HepG2 (cell line): ENCODE results near the gene KCNH6. TPM values are rescaled to one million over a fixed set of nuclear protein-coding genes. Genes with fewer than 3 reads are reported as not detected.

Experiments used
- CEBPB ChIP-seq: IDR thresholded peaks from 2 replicates; pipeline ENCODE4 v1.6.1; 2011; ENCODE audit warnings: low read depth, low read length, improper control_type of control experiment, borderline replicate concordance
- GTF2F1 ChIP-seq: fragments of 150-350 bp; IDR thresholded peaks from 2 replicates; pipeline ENCODE4 v1.6.1; 2014; ENCODE audit warnings: low read length
- SRSF1 ChIP-seq: fragments of 200-400 bp; formaldehyde crosslinking; optimal IDR thresholded peaks from 2 replicates; pipeline ENCODE3; 2017; ENCODE audit warnings: mild to moderate bottlenecking, low read depth, low read length, moderate library complexity
- YY1 ChIP-seq: IDR thresholded peaks from 2 replicates; pipeline ENCODE4 v1.6.1; 2011; ENCODE audit warnings: low read length, low read depth, moderate library complexity, mild to moderate bottlenecking; ENCODE audit not compliant: insufficient read depth, insufficient replicate concordance
- ZNF326 ChIP-seq: sonication (generic); formaldehyde crosslinking; IDR thresholded peaks from 2 replicates; pipeline ENCODE4 v1.4.0; 2020; ENCODE audit warnings: missing genetic modification reagents, borderline replicate concordance
- ZNF432 ChIP-seq: sonication (generic); formaldehyde crosslinking; IDR thresholded peaks from 2 replicates; pipeline ENCODE4 v1.5.0; 2020; ENCODE audit warnings: missing genetic modification reagents, mild to moderate bottlenecking, borderline replicate concordance
- ZNF550 ChIP-seq: sonication (generic); formaldehyde crosslinking; IDR thresholded peaks from 2 replicates; pipeline ENCODE4 v1.4.0; 2020; ENCODE audit warnings: mild to moderate bottlenecking, missing genetic modification reagents, borderline replicate concordance
- ZSCAN22 ChIP-seq: sonication (generic); formaldehyde crosslinking; IDR thresholded peaks from 2 replicates; pipeline ENCODE4 v1.4.0; 2020; ENCODE audit warnings: mild to moderate bottlenecking, missing genetic modification reagents
- ZSCAN30 ChIP-seq: sonication (generic); formaldehyde crosslinking; IDR thresholded peaks from 2 replicates; pipeline ENCODE4 v1.5.0; 2020; ENCODE audit warnings: mild to moderate bottlenecking, missing genetic modification reagents
- polyA plus RNA-seq, 8 experiments: library from polyadenylated mRNA; depleted of rRNA in 3 of 8; stranded (reverse) in 7 of 8; unstranded in 1 of 8; fragments of >200 nt; fragmentation: Illumina TruSeq in 4 of 8; extraction: Trizol in 4 of 8; gene quantifications; 2 replicates each; pipeline versions ENCODE4 v1.2.1 to v1.2.3, GENCODE V29; 2011 to 2016; ENCODE audit warnings: low read depth in 4 of 8, missing spikeins in 1 of 8, mixed read lengths in 1 of 8; ENCODE audit not compliant: insufficient read depth in 1 of 8
- total RNA-seq, 5 experiments: library from RNA; depleted of rRNA; stranded (reverse); fragments of >200 nt; fragmentation: Illumina TruSeq; extraction: Trizol; gene quantifications; 2 replicates each; pipeline ENCODE4 v1.2.3, GENCODE V29; 2016; ENCODE audit warnings: low read depth in 1 of 5
- TF ChIP-seq, protein P1 (sequence below): sonication (generic); formaldehyde crosslinking; IDR thresholded peaks from 2 replicates; pipeline ENCODE4 v1.4.0; 2020; ENCODE audit warnings: missing genetic modification reagents
- TF ChIP-seq, protein P2 (sequence below): sonication (generic); formaldehyde crosslinking; IDR thresholded peaks from 2 replicates; pipeline ENCODE4 v1.4.0; 2020; ENCODE audit warnings: mild to moderate bottlenecking, missing genetic modification reagents
- TF ChIP-seq, protein P3 (sequence below): sonication (generic); formaldehyde crosslinking; IDR thresholded peaks from 2 replicates; pipeline ENCODE4 v1.8.1; 2023; ENCODE audit warnings: missing genetic modification reagents, mild to moderate bottlenecking, borderline replicate concordance
- TF ChIP-seq, protein P4 (sequence below): IDR thresholded peaks from 2 replicates; pipeline ENCODE4 v1.6.1; 2016; ENCODE audit warnings: control low read depth
- TF ChIP-seq, protein P5 (sequence below), 2 experiments: sonication (generic) in 1 of 2; formaldehyde crosslinking in 1 of 2; IDR thresholded peaks; 2 replicates each; pipeline versions ENCODE4 v1.4.0 to v1.6.1; 2016 to 2020; ENCODE audit warnings: borderline replicate concordance in 1 of 2, low read depth in 1 of 2, mild to moderate bottlenecking in 1 of 2, missing genetic modification reagents in 1 of 2

The KCNH6 gene
- total and polyA plus RNA-seq, 2 of the 13 experiments (the other 11 are each of a cell fraction or from before 2014, with no cell fraction given), result 0.05 to 0.18 TPM

DNA sequence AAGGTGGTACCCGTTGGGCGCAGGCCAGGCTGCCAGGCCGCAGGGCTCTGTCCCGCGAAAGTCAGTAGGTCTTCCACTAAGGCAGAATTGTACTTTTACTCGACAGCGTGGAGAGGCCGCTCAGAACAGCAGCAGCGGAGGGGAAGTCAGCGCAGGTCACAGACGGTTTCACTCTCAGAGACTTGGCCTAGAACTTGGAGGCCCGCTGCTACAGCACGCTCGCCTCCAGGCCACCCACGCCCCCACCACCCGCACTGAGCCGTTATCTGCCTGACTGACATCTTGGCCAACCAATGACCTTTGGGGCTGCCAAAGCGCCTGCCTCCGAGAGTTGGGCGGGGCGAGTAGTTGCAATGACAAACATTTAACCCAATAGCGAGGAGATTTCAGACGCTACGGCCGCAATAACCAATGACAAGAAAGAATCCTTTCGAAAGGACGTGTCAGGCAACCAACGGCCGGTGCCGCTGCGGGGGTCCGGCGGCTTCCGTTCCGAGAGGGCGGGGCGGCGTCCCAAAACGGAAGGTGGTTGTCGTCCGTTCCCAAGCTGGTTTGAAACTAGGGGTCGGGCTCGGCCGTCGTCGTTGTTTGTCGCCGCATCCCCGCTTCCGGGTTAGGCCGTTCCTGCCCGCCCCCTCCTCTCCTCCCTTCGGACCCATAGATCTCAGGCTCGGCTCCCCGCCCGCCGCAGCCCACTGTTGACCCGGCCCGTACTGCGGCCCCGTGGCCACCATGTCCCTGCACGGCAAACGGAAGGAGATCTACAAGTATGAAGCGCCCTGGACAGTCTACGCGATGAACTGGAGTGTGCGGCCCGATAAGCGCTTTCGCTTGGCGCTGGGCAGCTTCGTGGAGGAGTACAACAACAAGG lies 27.0 kb downstream of the KCNH6 start, which contains the start of gene DCAF7 (continued):
- TF ChIP-seq YY1, result peak; percentile 33
- TF ChIP-seq, protein P1, sequence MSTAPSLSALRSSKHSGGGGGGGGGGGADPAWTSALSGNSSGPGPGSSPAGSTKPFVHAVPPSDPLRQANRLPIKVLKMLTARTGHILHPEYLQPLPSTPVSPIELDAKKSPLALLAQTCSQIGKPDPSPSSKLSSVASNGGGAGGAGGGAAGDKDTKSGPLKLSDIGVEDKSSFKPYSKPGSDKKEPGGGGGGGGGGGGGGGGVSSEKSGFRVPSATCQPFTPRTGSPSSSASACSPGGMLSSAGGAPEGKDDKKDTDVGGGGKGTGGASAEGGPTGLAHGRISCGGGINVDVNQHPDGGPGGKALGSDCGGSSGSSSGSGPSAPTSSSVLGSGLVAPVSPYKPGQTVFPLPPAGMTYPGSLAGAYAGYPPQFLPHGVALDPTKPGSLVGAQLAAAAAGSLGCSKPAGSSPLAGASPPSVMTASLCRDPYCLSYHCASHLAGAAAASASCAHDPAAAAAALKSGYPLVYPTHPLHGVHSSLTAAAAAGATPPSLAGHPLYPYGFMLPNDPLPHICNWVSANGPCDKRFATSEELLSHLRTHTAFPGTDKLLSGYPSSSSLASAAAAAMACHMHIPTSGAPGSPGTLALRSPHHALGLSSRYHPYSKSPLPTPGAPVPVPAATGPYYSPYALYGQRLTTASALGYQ (CRISPR knock-in tag), result peak; percentile 40; the same call in 1 of the 2 replicates
- TF ChIP-seq, protein P2, sequence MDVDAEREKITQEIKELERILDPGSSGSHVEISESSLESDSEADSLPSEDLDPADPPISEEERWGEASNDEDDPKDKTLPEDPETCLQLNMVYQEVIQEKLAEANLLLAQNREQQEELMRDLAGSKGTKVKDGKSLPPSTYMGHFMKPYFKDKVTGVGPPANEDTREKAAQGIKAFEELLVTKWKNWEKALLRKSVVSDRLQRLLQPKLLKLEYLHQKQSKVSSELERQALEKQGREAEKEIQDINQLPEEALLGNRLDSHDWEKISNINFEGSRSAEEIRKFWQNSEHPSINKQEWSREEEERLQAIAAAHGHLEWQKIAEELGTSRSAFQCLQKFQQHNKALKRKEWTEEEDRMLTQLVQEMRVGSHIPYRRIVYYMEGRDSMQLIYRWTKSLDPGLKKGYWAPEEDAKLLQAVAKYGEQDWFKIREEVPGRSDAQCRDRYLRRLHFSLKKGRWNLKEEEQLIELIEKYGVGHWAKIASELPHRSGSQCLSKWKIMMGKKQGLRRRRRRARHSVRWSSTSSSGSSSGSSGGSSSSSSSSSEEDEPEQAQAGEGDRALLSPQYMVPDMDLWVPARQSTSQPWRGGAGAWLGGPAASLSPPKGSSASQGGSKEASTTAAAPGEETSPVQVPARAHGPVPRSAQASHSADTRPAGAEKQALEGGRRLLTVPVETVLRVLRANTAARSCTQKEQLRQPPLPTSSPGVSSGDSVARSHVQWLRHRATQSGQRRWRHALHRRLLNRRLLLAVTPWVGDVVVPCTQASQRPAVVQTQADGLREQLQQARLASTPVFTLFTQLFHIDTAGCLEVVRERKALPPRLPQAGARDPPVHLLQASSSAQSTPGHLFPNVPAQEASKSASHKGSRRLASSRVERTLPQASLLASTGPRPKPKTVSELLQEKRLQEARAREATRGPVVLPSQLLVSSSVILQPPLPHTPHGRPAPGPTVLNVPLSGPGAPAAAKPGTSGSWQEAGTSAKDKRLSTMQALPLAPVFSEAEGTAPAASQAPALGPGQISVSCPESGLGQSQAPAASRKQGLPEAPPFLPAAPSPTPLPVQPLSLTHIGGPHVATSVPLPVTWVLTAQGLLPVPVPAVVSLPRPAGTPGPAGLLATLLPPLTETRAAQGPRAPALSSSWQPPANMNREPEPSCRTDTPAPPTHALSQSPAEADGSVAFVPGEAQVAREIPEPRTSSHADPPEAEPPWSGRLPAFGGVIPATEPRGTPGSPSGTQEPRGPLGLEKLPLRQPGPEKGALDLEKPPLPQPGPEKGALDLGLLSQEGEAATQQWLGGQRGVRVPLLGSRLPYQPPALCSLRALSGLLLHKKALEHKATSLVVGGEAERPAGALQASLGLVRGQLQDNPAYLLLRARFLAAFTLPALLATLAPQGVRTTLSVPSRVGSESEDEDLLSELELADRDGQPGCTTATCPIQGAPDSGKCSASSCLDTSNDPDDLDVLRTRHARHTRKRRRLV (CRISPR knock-in tag), result no peak
- TF ChIP-seq ZNF550 (CRISPR knock-in tag), result peak; percentile 86; the same call in 1 of the 2 replicates
- peak; percentile 44 for TF ChIP-seq SRSF1
- TF ChIP-seq, protein P3, sequence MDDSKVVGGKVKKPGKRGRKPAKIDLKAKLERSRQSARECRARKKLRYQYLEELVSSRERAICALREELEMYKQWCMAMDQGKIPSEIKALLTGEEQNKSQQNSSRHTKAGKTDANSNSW (CRISPR knock-in tag), result 0 out of 2 replicates have a peak, but pooled peaks have one; percentile 0
- TF ChIP-seq, protein P4, sequence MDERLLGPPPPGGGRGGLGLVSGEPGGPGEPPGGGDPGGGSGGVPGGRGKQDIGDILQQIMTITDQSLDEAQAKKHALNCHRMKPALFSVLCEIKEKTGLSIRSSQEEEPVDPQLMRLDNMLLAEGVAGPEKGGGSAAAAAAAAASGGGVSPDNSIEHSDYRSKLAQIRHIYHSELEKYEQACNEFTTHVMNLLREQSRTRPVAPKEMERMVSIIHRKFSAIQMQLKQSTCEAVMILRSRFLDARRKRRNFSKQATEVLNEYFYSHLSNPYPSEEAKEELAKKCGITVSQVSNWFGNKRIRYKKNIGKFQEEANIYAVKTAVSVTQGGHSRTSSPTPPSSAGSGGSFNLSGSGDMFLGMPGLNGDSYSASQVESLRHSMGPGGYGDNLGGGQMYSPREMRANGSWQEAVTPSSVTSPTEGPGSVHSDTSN (CRISPR knock-in tag), result peak; percentile 99
- TF ChIP-seq ZSCAN22 (CRISPR knock-in tag), result 0 out of 2 replicates have a peak, but pooled peaks have one; percentile 48
- no peak for TF ChIP-seq GTF2F1
- no peak for TF ChIP-seq ZNF432 (CRISPR knock-in tag)
- peak; percentile 36; the same call in 1 of the 2 replicates for TF ChIP-seq CEBPB
- peak; percentile 20; the same call in 1 of the 2 replicates for TF ChIP-seq ZSCAN30
- TF ChIP-seq ZNF326, result 0 out of 2 replicates have a peak, but pooled peaks have one; percentile 64
- TF ChIP-seq, protein P5, sequence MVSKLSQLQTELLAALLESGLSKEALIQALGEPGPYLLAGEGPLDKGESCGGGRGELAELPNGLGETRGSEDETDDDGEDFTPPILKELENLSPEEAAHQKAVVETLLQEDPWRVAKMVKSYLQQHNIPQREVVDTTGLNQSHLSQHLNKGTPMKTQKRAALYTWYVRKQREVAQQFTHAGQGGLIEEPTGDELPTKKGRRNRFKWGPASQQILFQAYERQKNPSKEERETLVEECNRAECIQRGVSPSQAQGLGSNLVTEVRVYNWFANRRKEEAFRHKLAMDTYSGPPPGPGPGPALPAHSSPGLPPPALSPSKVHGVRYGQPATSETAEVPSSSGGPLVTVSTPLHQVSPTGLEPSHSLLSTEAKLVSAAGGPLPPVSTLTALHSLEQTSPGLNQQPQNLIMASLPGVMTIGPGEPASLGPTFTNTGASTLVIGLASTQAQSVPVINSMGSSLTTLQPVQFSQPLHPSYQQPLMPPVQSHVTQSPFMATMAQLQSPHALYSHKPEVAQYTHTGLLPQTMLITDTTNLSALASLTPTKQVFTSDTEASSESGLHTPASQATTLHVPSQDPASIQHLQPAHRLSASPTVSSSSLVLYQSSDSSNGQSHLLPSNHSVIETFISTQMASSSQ (IDR thresholded peaks at IDR 0.05; ENCODE audit: low read depth), result no peak
- TF ChIP-seq, protein P5 (CRISPR knock-in tag; IDR thresholded peaks at IDR 0.05; ENCODE audit: borderline replicate concordance), result peak; percentile 81; the same call in 1 of the 2 replicates
